ENCODE measurements around the gene RP2. TPM values are rescaled to one million over a fixed set of nuclear protein-coding genes. Genes with fewer than 3 reads are reported as not detected.

RP2 gene
- 10 to 100 TPM; 15.4 to 18.7 (median 17.9) TPM for polyA plus RNA-seq (ENCODE audit: insufficient read length in 4 of 4)

GRCh38 chrX:46836701-46837557, at the start of gene RP2:
Gene RP2 (plus strand): TSS chrX:46837043. CDS start chrX:46837101, 58 bp downstream.
- peak; percentile 67 to 86 (median 78) for DNase-seq (ENCODE audit: low read depth in 4 of 4, low spot score in 3 of 4)

GRCh38 chrX:46788902-46789301, 47.9 kb upstream of the RP2 start:
- no peak for DNase-seq (ENCODE audit: low read depth in 4 of 4, low spot score in 3 of 4)

- DNase-seq (ENCODE audit: low read depth in 4 of 4, low spot score in 3 of 4) = peak in 1 of 4 donors; percentile 0
Measured at GRCh38 chrX:46791927-46792809, 44.7 kb upstream of the RP2 start.

- no peak for DNase-seq (ENCODE audit: low read depth in 4 of 4, low spot score in 3 of 4)
Measured at GRCh38 chrX:46792810-46793188, 44.0 kb upstream of the RP2 start.

GRCh38 chrX:46793386-46794143, 43.3 kb upstream of the RP2 start:
- no peak for DNase-seq (ENCODE audit: low read depth in 4 of 4, low spot score in 3 of 4)

GRCh38 chrX:46796574-46797191, 40.2 kb upstream of the RP2 start:
- DNase-seq (ENCODE audit: low read depth in 4 of 4, low spot score in 3 of 4) = peak in 3 of 4 donors; percentile 14 to 29 (median 20)

- DNase-seq (ENCODE audit: low read depth in 4 of 4, low spot score in 3 of 4) = no peak
Measured at GRCh38 chrX:46803140-46803539, 33.7 kb upstream of the RP2 start.

GRCh38 chrX:46805270-46805669, 31.6 kb upstream of the RP2 start:
- no peak for DNase-seq (ENCODE audit: low read depth in 4 of 4, low spot score in 3 of 4)

GRCh38 chrX:46811121-46811520, 25.7 kb upstream of the RP2 start:
- DNase-seq (ENCODE audit: low read depth in 4 of 4, low spot score in 3 of 4) = no peak

- no peak for DNase-seq (ENCODE audit: low read depth in 4 of 4, low spot score in 3 of 4)
Measured at GRCh38 chrX:46812445-46812844, 24.4 kb upstream of the RP2 start.

GRCh38 chrX:46814966-46815365, 21.9 kb upstream of the RP2 start:
- no peak for DNase-seq (ENCODE audit: low read depth in 4 of 4, low spot score in 3 of 4)

- no peak for DNase-seq (ENCODE audit: low read depth in 4 of 4, low spot score in 3 of 4)
Measured at GRCh38 chrX:46819136-46819535, 17.7 kb upstream of the RP2 start.

- DNase-seq (ENCODE audit: low read depth in 4 of 4, low spot score in 3 of 4) = no peak
Measured at GRCh38 chrX:46820391-46821100, 16.3 kb upstream of the RP2 start.

GRCh38 chrX:46823481-46823880, 13.4 kb upstream of the RP2 start:
- DNase-seq (ENCODE audit: low read depth in 4 of 4, low spot score in 3 of 4) = no peak

- DNase-seq (ENCODE audit: low read depth in 4 of 4, low spot score in 3 of 4) = no peak
Measured at GRCh38 chrX:46831765-46832327, 5.0 kb upstream of the RP2 start.

- DNase-seq (ENCODE audit: low read depth in 4 of 4, low spot score in 3 of 4) = no peak
Measured at GRCh38 chrX:46837558-46838485, 979 bp downstream of the RP2 start.

GRCh38 chrX:46838486-46838870, 1.6 kb downstream of the RP2 start:
- no peak for DNase-seq (ENCODE audit: low read depth in 4 of 4, low spot score in 3 of 4)

- no peak for DNase-seq (ENCODE audit: low read depth in 4 of 4, low spot score in 3 of 4)
Measured at GRCh38 chrX:46838974-46839480, 2.2 kb downstream of the RP2 start.

Measured in right renal pelvis (tissue), 4 donors.